PC-3 (cell line): ENCODE data around the gene SYS1.

ENCODE experiments used
- EZH2 ChIP-seq: fragments of 300-600 bp; sonication (generic); IDR thresholded peaks from one replicate; pipeline ENCODE4 v1.6.1; 2017; ENCODE audit warnings: antibody characterized with exemption, mild to moderate bottlenecking, low read length; ENCODE audit not compliant: unreplicated experiment
- TF ChIP-seq, protein P1 (sequence below): fragments of 300-600 bp; sonication (generic); conservative IDR thresholded peaks from 2 replicates; pipeline ENCODE4 v1.5.1; 2017; ENCODE audit warnings: antibody characterized with exemption, low read depth, mild to moderate bottlenecking, low read length

DNA sequence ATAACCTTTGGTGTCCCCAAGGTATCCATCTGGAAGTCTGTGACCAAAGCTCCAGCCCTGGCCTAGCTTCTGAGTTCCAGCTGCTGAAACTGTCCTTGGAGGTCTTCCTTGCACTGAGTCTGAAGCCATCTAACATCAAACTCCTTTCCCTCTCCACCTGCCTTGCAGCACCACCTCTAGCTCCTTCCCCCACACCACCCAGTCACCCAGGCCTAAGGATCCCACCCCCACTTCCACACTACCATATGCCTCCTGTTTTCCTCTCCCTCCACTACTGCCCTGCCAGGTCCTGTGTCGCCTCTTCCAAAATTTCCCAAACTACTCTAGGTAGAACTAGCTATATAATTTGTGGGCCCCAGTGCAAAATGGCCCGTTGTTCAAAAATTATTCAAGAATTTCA is 44.0 kb upstream of the SYS1 start:
- TF ChIP-seq, protein P1, sequence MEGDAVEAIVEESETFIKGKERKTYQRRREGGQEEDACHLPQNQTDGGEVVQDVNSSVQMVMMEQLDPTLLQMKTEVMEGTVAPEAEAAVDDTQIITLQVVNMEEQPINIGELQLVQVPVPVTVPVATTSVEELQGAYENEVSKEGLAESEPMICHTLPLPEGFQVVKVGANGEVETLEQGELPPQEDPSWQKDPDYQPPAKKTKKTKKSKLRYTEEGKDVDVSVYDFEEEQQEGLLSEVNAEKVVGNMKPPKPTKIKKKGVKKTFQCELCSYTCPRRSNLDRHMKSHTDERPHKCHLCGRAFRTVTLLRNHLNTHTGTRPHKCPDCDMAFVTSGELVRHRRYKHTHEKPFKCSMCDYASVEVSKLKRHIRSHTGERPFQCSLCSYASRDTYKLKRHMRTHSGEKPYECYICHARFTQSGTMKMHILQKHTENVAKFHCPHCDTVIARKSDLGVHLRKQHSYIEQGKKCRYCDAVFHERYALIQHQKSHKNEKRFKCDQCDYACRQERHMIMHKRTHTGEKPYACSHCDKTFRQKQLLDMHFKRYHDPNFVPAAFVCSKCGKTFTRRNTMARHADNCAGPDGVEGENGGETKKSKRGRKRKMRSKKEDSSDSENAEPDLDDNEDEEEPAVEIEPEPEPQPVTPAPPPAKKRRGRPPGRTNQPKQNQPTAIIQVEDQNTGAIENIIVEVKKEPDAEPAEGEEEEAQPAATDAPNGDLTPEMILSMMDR = no peak
- TF ChIP-seq EZH2 = no peak
